Measurements from ENCODE around the gene ACSM3.
A peak's percentile ranks its signal among the peaks of the same experiment; 100 is the strongest.

GRCh38 chr16:20763461-20764232 is at the start of gene ACSM3:
- TF ChIP-seq CTCF (IDR thresholded peaks at IDR 0.05) (no peak), POLR2A (IDR thresholded peaks at IDR 0.05) (peak; percentile 15 to 57)
